Mesenchymal stem cell (in vitro differentiated cells and primary cell): Measurements from ENCODE around the gene ABCC4.

Experiments
- DNase-seq: peaks from one replicate; pipeline ENCODE4 v3.0.0-alpha.2; 2013
- H2AFZ ChIP-seq: one replicate; pipeline ENCODE4 v1.6.1; 2013; ENCODE audit warnings: low read depth, mild to moderate bottlenecking, control low read depth, inconsistent platforms, low read length, moderate library complexity
- H2AK5ac ChIP-seq: 2 replicates; pipeline ENCODE4 v1.6.1; 2013; ENCODE audit warnings: low read length, moderate library complexity, mild to moderate bottlenecking, inconsistent platforms; ENCODE audit not compliant: severe bottlenecking
- H2BK120ac ChIP-seq: one replicate; pipeline ENCODE4 v1.6.1; 2013; ENCODE audit warnings: low read depth, mild to moderate bottlenecking, inconsistent platforms, low read length, moderate library complexity
- H2BK12ac ChIP-seq, 2 experiments: one replicate each; pipeline ENCODE4 v1.6.1; 2013; ENCODE audit warnings: inconsistent platforms in 2 of 2, low read length in 2 of 2, mild to moderate bottlenecking in 2 of 2, moderate library complexity in 2 of 2, control low read depth in 1 of 2
- H2BK15ac ChIP-seq: one replicate; pipeline ENCODE4 v1.6.1; 2013; ENCODE audit warnings: mild to moderate bottlenecking, low read depth, inconsistent platforms; ENCODE audit not compliant: poor library complexity, severe bottlenecking
- H2BK5ac ChIP-seq: 2 replicates; pipeline ENCODE4 v1.6.1; 2013; ENCODE audit warnings: low read depth, mild to moderate bottlenecking, low read length, control low read depth, inconsistent platforms; ENCODE audit not compliant: poor library complexity, severe bottlenecking
- H3K14ac ChIP-seq, 2 experiments: one replicate each; pipeline ENCODE4 v1.6.1; 2013; ENCODE audit warnings: inconsistent platforms in 2 of 2, low read length in 2 of 2, control low read depth in 1 of 2, mild to moderate bottlenecking in 1 of 2, moderate library complexity in 1 of 2
- H3K18ac ChIP-seq, 2 experiments: one replicate each; pipeline ENCODE4 v1.6.1; 2013; ENCODE audit warnings: inconsistent platforms in 2 of 2, low read length in 2 of 2, control low read depth in 1 of 2, low read depth in 1 of 2, mild to moderate bottlenecking in 1 of 2
- H3K23ac ChIP-seq, 2 experiments: one replicate each; pipeline ENCODE4 v1.6.1; 2013; ENCODE audit warnings: inconsistent platforms in 2 of 2, low read length in 2 of 2, mild to moderate bottlenecking in 2 of 2, moderate library complexity in 2 of 2, control low read depth in 1 of 2
- H3K27ac ChIP-seq: 2 replicates; pipeline ENCODE4 v1.5.1; 2013; ENCODE audit warnings: mild to moderate bottlenecking, moderate library complexity, low read length, control low read depth, inconsistent platforms; ENCODE audit not compliant: poor library complexity, severe bottlenecking
- H3K27me3 ChIP-seq, 2 experiments: 2 replicates each; pipeline versions ENCODE4 v1.6.1 to v1.7.0; 2013; ENCODE audit warnings: low read length in 2 of 2, mild to moderate bottlenecking in 2 of 2, moderate library complexity in 2 of 2, control low read depth in 1 of 2, inconsistent platforms in 1 of 2; ENCODE audit not compliant: control insufficient read depth in 1 of 2, insufficient read depth in 1 of 2
- H3K36me3 ChIP-seq, 2 experiments: 2 replicates each; pipeline versions ENCODE4 v1.6.1 to v1.7.0; 2013; ENCODE audit warnings: low read length in 2 of 2, control low read depth in 1 of 2, inconsistent platforms in 1 of 2, low read depth in 1 of 2, mild to moderate bottlenecking in 1 of 2; ENCODE audit not compliant: insufficient read depth in 2 of 2, control insufficient read depth in 1 of 2
- H3K4ac ChIP-seq, 2 experiments: one replicate each; pipeline ENCODE4 v1.6.1; 2013; ENCODE audit warnings: inconsistent platforms in 2 of 2, low read length in 2 of 2, mild to moderate bottlenecking in 2 of 2, moderate library complexity in 2 of 2, control low read depth in 1 of 2, low read depth in 1 of 2
- H3K4me1 ChIP-seq: 2 replicates; pipeline ENCODE4 v1.6.1; 2013; ENCODE audit warnings: low read depth, low read length, control low read depth; ENCODE audit not compliant: control insufficient read depth, insufficient read depth
- H3K4me2 ChIP-seq: 2 replicates; pipeline ENCODE4 v1.6.1; 2013; ENCODE audit warnings: low read length, mild to moderate bottlenecking, inconsistent platforms; ENCODE audit not compliant: poor library complexity, severe bottlenecking
- H3K4me3 ChIP-seq, 2 experiments: 2 replicates each; pipeline versions ENCODE4 v1.5.1 to v1.7.0; 2013; ENCODE audit warnings: low read length in 2 of 2, mild to moderate bottlenecking in 2 of 2, control low read depth in 1 of 2, low read depth in 1 of 2; ENCODE audit not compliant: insufficient read depth in 1 of 2
- H3K79me1 ChIP-seq: replicated peaks from 2 replicates; pipeline ENCODE4 v1.6.1; 2013; ENCODE audit warnings: mild to moderate bottlenecking, control low read depth, low read length, inconsistent platforms; ENCODE audit not compliant: poor library complexity, severe bottlenecking
- H3K9ac ChIP-seq: 2 replicates; pipeline ENCODE4 v1.7.0; 2013; ENCODE audit warnings: mild to moderate bottlenecking, low read length, moderate library complexity
- H3K9me3 ChIP-seq: 2 replicates; pipeline ENCODE4 v1.7.0; 2013; ENCODE audit warnings: mild to moderate bottlenecking, low read length; ENCODE audit not compliant: control insufficient read depth
- H4K8ac ChIP-seq: one replicate; pipeline ENCODE4 v1.6.1; 2013; ENCODE audit warnings: inconsistent platforms, mild to moderate bottlenecking, low read length, moderate library complexity
- H4K91ac ChIP-seq: one replicate; pipeline ENCODE4 v1.6.1; 2013; ENCODE audit warnings: mild to moderate bottlenecking, low read length, inconsistent platforms
- WGBS: methylation state at CpG from one replicate; pipeline ENCODE4 v1.1.7; 2013; ENCODE audit warnings: mixed read lengths; 5-methylcytosine and 5-hydroxymethylcytosine counted together

Gene ABCC4

DNA sequence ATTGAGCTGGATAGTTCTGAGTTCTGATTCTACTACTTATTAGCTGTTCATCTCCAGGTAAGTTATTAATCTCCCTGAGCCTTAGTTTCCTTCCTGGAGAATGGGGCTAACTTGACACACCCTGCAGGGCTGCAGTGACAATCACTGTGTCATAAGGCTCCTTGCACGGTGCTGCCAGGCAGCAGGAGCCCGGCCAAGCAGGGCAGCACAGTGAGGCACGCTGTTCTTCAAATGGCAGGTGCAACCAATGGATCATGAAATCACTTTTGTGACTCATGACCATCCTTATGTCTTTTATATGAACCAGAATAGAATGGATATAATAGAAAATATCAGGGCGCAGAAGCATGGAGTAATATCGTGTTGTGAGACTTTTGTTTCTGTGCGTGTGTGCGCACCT lies 242.6 kb downstream of the ABCC4 start:
- no peak overlapping the region for H3K4me3 ChIP-seq
- H3K23ac ChIP-seq = no peak overlapping the region
- peaks cover 8% of the 10 kb centered on the region for H3K79me1 ChIP-seq
- H2AK5ac ChIP-seq = no peak overlapping the region
- no peaks in the 10 kb centered on the region for H3K9me3 ChIP-seq
- H3K27me3 ChIP-seq = no peaks in the 10 kb centered on the region
- no peak overlapping the region for H2AFZ ChIP-seq
- peaks cover 0 to 25% of the 10 kb centered on the region in 2 experiments for H3K36me3 ChIP-seq
- no peak overlapping the region for H3K14ac ChIP-seq
- 91% methylated on average over 7 of the region's 7 CpGs for WGBS
- no peak overlapping the region for H4K8ac ChIP-seq
- H2BK12ac ChIP-seq = no peak overlapping the region
- no peak overlapping the region for H4K91ac ChIP-seq
- no peak for DNase-seq
- H2BK120ac ChIP-seq = no peak overlapping the region
- no peak overlapping the region for H2BK5ac ChIP-seq
- H3K9ac ChIP-seq = no peak overlapping the region
- H3K27ac ChIP-seq = no peak overlapping the region
- H3K4me1 ChIP-seq = no peaks in the 10 kb centered on the region
- H3K4me2 ChIP-seq = no peak overlapping the region
- no peak overlapping the region for H3K4ac ChIP-seq
- no peak overlapping the region for H2BK15ac ChIP-seq
- no peak overlapping the region for H3K18ac ChIP-seq

DNA sequence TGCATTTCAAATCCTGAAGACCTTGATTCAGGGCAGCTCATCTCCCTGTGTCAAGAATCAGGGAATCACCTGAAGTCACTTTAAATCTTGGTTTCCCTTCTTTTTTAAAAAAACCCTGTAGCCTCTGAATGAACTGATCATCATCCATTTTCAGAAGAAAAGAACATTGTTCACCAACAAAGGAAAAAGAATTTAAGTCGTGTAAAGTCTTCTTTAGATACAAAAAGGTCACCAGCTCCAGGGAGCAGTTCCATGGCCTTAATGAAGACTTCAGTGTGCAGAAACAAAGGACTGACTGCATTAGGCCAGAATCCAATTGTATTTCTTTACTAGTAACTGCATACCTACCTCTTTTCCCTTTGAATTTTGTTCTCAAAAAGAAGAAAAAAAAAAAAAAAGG lies 245.0 kb downstream of the ABCC4 start:
- Histone ChIP-seq H3K4me2 (no peak overlapping the region), H3K27me3 (no peaks in the 10 kb centered on the region), H3K23ac (no peak overlapping the region), H3K18ac (no peak overlapping the region), H3K79me1 (peaks cover 5% of the 10 kb centered on the region), H3K4me3 (no peak overlapping the region), H2AFZ (no peak overlapping the region), H2BK120ac (no peak overlapping the region), H3K4me1 (no peaks in the 10 kb centered on the region), H2BK12ac (no peak overlapping the region), H3K9me3 (no peaks in the 10 kb centered on the region), H3K4ac (no peak overlapping the region), H3K9ac (no peak overlapping the region), H4K91ac (no peak overlapping the region), H4K8ac (no peak overlapping the region), H3K14ac (no peak overlapping the region), H3K36me3 (peaks cover 0 to 24% of the 10 kb centered on the region in 2 experiments), H2BK5ac (no peak overlapping the region), H3K27ac (no peak overlapping the region), H2BK15ac (no peak overlapping the region), H2AK5ac (no peak overlapping the region)
- 68% methylated on average over 1 of the region's 1 CpG for WGBS
- no peak for DNase-seq

DNA sequence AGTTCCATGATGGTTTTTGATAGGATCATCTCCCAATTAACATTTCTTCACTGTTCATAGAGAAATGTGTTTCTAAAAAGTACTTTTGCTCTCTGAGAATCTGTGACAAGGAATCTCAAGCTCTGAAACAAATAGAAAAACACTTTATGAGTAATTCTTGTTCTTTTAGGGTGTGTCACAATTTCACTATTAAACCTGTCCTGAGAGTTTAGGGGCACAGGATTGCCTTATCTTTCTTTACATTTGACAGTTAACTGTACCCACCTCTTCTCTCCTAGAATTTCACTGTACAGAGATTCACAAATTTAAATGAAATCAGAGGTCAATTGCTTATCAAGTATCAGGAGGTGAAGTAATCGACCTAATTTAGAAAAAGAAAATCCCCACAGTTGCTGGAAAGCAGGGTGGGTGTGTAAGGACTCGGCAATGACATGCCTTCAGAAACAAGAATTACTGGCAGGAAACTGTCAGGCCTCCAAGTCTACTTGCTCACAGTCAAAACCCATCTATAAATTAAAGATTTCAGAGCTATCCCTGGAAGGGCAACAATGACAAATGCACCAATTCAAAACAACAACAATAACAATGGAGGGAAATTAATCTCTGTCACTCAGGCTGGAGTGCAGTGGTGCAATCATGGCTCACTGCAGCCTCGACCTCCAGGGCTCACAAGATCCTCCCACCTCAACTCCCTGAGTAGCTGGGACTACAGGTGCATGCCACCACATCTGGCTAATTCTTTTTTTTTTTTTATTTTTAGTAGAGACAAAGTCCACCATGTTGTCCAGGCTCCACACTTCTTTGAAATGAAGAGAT lies 250.2 kb downstream of the ABCC4 start:
- Histone ChIP-seq H3K18ac (no peak overlapping the region), H3K9me3 (no peaks in the 10 kb centered on the region), H2AFZ (no peak overlapping the region), H3K9ac (no peak overlapping the region), H4K8ac (no peak overlapping the region), H3K27me3 (no peaks in the 10 kb centered on the region), H3K23ac (no peak overlapping the region), H3K4ac (no peak overlapping the region), H3K4me1 (no peaks in the 10 kb centered on the region), H4K91ac (no peak overlapping the region), H2BK120ac (no peak overlapping the region), H2BK15ac (no peak overlapping the region), H2BK5ac (no peak overlapping the region), H3K27ac (no peak overlapping the region), H3K79me1 (peaks cover 5% of the 10 kb centered on the region), H3K14ac (no peak overlapping the region), H3K36me3 (peaks cover 0 to 10% of the 10 kb centered on the region in 2 experiments), H2AK5ac (no peak overlapping the region), H2BK12ac (no peak overlapping the region), H3K4me3 (no peak overlapping the region), H3K4me2 (no peak overlapping the region)
- 96% methylated on average over 3 of the region's 3 CpGs for WGBS
- no peak for DNase-seq

DNA sequence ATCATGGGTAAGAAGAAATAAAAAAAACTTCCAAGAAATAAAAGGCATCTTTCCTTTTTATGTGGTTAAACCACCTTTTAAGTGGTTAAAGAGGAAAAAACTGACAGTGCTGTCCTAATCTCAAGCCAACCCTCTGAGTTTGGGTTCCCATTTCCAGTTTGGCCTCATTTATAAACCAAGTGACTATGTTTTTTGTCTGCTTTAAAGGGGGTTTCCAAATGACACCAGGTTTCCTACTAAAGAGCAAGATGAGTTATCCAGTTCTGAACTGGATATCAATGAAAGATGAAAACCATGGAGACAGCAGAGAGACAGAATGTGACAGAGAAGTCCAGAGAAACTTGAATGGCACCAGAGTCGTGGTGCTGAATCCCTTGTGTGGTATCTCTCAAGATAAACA lies 251.5 kb downstream of the ABCC4 start:
- H2AK5ac ChIP-seq = no peak overlapping the region
- H3K23ac ChIP-seq = no peak overlapping the region

More for the DNA sequence above, 251.5 kb downstream of the ABCC4 start:
- DNase-seq = no peak
- no peak overlapping the region for H3K4me2 ChIP-seq
- H3K4ac ChIP-seq = no peak overlapping the region
- H3K36me3 ChIP-seq = peaks cover 0 to 6% of the 10 kb centered on the region in 2 experiments
- H4K91ac ChIP-seq = no peak overlapping the region
- no peak overlapping the region for H2BK5ac ChIP-seq
- no peak overlapping the region for H3K27ac ChIP-seq
- no peak overlapping the region for H2AFZ ChIP-seq
- no peaks in the 10 kb centered on the region for H3K27me3 ChIP-seq
- 95% methylated on average over 1 of the region's 1 CpG for WGBS
- H3K14ac ChIP-seq = no peak overlapping the region
- H3K79me1 ChIP-seq = peaks cover 7% of the 10 kb centered on the region
- H3K4me3 ChIP-seq = no peak overlapping the region
- H3K4me1 ChIP-seq = no peaks in the 10 kb centered on the region
- no peak overlapping the region for H2BK120ac ChIP-seq
- no peak overlapping the region for H3K18ac ChIP-seq
- no peak overlapping the region for H2BK15ac ChIP-seq
- no peak overlapping the region for H4K8ac ChIP-seq
- no peak overlapping the region for H3K9ac ChIP-seq
- no peak overlapping the region for H2BK12ac ChIP-seq
- no peaks in the 10 kb centered on the region for H3K9me3 ChIP-seq
